GM19324 (cell line): ENCODE measurements around the gene TPP1.

Experiments
- ATAC-seq: cut with Tn5 transposase; IDR thresholded peaks from one replicate; pipeline ENCODE4 v1.9.1; 2021; ENCODE audit warnings: mild to moderate bottlenecking, moderate library complexity; ENCODE audit not compliant: unreplicated experiment, low FRiP score

TPP1 gene

DNA sequence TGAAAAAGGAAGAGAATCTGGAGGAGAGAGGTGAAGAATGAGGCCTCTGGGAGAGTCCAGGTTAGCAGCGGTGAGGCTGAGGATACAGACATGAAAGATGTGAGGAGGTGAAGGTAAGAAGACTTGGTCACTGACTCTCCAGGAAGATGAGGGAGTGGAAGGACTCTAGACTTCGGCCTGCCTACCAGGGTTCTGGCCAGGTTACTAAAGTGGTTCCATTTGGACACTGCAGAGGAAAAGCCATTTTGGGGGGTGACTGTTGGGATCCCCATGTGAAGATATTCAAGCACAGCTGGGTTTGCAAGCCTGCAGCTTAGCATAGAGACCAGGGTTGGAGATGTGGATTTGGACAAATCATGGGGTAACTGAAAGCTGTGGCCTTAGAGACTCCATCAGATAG, 28.6 kb upstream of the TPP1 start:
- no peak for ATAC-seq

DNA sequence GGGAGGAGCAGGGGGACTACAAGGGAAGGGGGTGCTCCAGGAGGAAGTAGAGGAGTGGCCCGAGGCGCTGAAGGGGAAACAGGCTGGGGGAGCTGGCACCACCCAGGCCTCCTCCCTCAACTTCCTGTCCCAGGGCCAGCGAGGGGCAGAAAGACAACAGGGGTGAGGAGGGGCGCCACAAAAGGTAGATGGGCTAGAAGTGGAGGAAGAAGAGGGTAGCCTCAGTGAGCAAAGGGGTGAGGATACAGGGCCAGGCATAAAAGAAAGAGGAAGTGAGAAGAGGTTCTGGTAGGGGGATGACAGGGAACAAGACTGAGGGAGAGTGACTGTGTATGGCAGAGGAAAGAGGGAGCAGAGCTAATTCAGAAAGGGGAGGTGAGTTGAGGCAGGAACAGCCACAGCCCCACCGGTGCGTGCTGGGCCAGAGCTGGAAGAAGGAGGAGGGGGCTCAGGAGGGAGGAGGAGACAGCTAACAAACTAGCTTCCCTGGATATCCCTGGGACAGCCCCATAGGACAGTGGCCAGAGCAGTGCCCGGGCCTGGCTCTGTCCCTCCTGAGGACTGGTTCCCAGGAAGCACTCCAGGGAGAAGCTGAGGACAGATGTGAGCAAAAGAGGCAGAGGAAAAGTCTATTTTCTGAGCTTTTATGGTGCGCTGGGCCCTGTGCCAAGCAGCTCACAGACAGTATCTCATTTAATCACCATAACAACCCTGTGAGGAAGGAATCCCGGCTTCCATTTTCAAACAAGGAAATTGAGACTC, 27.9 kb upstream of the TPP1 start:
- ATAC-seq, result peak; percentile 70

DNA sequence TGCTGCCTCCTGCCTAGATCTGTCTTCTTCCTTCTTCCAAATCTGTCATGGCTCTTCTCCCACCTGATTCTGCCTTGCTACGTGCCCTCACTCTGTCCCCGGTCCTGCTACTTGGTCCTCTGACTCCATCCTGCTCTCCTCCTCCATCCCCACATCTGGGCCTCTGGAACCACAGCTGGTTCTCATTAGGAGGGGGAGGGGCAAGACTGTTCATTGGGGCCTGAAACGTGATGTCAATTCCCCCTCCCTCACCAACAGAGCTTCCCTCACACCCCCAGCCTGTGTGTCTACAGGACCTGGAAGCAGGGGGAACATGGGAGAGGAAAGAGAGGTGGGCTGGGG, 27.3 kb upstream of the TPP1 start:
- no peak for ATAC-seq

DNA sequence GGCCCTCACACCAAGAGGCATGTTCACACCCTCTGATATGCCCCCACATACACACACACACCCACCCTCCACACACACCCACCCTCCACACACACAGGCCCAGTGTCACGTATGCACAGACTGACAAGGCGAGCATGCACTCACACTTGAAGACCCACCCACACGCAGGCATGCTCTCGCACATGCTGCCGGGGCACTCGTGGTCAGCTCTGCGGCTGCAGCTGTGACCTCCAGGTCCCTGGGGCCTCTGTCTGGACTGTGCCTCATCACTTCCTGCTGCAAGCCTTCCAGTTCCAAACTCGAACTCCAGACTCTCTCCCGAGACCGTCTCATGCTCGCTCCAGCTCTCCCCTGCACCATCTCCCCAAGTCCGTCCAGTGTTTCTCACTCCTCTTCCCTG, 26.8 kb upstream of the TPP1 start:
- no peak for ATAC-seq

DNA sequence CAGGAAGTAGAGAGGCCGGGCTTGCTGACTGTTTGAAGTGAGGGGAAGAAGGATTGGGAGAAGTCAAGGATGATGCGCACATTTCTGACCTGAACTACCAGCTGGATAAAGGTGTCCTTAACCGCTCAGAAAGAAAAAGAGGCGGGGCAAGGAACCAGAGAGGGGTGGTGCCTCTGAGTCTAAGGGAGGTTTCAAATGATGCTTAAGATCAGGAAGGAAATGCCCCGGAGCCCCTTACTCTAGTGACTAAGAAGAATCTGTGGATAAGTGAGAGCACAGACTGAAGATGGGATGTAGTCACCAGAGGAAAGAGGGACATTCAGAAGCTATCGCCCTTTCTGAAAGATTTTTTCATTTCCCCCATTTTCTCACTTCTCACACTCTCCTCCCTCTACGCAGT, 23.7 kb upstream of the TPP1 start:
- ATAC-seq, result no peak

DNA sequence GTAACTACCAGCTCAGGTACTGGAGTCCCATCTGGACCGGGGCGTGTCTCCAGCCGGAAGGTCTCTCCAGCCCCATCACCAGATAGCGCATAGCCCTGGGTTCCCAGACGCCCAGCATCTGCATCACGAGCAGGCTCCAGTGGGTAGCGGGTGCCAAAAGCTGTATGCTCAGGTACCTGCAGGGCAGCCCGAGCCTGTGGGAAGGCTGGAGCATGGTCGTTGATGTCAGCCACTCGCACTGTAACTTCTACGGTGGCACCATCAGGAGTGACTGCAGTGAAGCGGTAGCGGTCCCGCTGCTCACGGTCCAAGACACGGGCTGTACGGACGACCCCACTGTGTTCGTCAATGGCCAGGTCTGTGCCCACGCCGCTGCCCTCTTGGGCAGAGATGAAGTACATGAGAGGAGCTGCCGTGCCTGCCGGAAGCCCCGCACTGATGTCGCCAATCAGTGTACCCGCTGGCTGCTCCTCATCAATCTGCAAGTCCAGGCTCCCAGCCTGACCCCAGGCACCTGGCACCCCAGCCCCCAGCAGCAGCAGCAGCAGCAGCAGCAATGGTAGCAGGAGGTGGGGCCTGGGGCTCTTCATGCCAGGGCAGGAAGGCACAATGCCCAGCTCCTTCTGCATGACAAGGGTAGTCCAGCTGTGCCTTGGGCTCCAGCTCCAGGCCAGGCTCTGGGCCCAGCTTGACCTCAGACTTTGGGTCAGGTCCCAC, 21.9 kb upstream of the TPP1 start:
- no peak for ATAC-seq

DNA sequence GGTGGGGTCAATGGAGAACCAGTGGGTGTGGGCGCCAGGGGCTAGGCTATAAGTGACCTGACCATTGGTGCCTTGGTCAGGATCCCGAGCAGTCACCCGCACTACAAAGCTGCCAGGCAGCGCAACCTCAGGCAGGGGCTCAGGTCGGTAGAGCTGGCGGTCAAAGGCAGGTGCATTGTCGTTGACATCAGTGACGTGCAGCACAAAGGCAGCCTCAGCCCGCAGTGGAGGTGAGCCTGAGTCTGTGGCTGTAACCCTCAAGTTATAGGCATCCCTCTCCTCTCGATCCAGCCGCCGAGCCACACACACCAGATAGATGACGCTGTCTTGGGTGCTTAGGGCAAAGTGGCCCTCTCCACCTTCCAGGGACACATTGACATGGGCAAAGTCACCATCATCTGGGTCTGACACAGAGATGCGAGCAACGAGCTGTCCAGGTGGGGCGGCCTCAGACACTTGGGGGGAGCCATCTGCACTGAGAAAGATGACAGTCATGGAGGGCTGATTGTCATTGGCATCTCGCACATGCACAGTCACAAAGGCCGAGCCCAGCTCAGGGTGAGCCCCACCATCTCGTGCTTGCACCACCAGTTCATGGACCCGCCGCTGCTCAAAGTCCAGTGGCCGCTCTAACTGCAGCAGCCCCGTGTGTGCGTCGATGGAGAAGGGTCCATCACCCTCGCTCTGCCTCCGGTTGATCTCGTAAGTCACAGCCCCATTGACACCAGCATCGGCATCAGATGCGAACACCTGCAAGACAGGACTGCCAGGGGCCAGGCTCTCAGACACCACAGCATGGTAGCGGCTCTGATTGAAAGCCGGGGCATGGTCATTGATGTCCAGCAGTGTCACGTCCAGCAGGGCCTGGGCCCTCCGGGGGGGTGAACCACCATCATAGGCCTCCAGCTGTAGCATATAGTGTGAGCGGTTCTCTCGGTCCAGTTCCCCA, 21.1 kb upstream of the TPP1 start:
- no peak for ATAC-seq

DNA sequence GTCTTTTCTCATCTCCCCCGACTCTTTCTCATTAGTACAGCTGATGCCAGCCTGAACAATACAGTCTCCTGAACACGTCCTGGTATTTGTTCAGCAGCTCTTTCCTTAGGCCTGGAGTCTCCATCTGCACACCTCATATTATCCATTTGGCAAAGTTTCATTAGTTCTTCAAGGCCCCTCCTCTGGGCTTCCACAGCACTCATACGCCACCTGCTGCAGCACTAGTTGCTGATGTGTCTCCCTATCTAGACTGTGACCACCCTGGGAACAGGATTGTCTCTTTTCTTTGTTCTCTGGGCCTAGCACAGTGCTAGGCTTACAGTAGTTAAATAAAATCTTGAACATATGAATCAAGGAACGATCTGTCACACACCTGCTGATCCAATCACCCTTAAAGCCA, 19.2 kb upstream of the TPP1 start:
- ATAC-seq, result no peak

DNA sequence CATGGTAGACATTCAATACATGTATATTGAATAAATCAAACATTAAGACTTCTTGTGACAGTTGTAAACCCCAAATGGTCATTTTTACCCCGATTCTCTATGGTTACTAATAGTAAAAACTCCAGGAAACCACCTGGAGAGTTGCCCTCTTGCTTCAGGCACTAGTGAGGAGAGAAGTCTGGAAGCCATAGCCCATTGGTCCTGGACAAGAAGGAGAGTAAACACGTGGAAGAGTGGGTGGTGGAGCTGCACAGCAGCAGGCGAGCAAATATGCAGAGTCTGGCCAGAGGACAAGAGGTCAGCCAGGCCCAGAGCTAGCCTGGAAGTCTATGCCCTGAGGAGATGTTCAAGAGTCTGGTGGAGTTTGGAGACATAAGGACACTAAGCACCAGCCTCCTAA, 18.6 kb upstream of the TPP1 start:
- no peak for ATAC-seq

DNA sequence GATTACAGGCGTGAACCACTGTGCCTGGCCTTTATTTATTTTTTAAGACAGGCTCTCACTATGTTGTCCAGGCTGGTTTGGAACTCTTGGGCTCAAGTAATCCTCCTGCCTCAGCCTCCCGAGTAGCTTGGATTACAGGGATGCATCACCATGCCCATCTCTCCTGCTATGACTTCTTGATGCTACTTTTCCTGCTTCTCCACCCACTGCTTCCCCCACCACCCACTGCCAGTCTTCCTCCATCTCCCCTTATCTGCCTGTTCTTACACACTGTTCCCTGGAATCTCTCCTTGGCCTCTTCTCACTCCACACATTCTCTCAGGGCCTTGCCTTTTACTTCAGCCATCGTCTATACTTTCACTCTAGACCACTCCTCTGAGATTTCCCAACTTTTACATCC, 17.3 kb upstream of the TPP1 start:
- ATAC-seq, result no peak

DNA sequence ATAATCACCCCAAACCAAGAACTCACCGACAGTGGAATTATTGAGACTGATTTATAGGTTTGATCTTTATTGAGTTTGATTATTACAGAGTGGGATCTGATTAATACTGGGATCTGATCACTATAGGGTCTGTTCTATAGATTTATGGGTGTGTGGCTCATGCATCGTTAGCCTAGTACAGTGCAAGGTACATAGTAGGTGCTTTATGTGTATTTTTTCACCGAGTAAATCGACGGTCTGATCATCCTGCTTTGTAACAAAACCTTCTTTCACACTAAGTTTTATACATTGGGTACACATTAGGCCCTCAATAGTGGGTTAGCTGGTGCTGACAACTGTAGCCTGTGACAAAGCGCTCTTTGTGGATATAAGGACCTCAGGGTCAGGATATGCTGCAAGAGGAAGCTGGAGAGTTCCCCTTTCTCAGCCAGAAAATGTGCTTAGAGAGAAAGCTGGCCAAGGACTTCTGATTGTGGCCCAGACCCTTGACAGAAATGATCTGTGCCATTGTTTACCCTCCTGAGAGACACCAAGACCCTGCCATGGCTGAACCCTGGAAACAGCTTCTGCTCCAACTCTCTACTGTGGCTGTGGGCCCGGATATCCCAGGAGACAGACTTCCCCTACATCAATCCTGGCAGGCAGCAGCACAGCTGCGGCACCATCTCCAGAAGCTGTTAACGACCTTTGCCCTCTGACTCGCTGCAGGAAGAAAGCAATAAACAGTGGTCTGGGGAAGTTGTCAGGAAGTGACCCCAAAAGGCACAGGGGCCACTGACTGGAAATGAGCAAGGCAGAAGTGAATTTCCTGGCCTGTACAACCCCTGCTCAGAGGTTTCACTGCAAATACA, 16.1 kb upstream of the TPP1 start:
- ATAC-seq, result no peak

DNA sequence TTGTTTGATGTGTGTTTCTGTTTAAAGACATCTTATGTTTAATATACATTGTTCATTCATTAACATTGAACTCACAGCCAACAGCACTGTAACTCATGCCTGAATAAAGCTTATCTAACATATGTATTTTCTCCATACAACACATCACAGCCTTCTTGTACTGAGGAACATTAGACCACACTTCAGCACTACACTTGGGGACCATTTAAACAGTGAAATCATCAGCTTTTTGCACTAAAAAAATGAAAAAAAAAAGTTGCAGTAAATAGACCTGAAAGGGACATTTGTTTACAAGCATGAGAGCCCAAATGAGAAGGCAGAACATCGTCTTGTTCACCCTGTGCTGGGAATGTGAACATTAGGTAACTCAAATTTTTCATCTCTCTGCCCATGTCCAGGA, 15.3 kb upstream of the TPP1 start:
- ATAC-seq, result no peak

DNA sequence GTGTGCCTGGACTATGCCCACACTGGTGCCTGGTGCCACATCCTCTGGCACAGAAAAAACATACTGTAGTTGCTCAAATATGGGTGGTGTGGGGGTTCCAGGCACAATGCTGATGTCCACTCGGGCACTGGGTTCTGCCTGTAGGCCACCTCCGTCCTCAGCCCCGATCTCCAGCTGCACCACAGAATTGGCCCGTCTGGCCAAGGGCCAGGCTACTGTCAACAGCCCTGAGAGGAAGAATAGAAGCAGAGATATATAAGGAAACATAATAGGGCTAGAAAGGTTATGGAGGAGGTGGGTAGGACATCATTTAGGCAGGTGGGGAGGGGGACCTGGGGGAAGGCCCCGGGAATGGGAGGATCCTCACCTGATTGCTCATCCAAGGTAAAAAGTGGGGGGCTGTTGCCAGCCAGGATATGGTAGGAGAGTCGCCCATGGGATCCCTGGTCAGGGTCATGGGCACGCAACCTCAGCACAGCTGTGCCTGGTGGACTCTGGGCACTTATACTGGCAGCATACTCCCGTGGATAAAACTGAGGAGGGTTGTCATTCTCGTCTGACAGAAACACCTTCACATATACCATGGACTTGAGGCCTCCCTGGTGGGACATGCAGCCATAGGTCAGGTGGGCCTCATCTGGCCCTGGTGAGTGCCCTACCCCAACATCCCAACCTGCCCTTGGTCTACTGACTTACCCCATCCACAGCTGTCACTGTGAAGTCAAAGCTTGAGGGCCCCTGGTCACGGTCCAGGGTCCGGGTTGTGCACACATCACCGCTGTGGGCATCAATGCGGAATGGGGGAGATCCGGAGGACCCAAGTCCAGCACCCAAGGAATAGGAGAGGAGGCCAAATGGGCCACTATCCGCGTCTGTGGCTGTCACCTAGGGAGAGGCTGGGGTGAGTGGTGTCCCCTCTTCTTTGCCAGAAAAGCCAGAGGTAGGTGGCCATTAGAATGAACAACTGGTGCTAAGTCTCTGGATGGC, 14.5 kb upstream of the TPP1 start:
- no peak for ATAC-seq

DNA sequence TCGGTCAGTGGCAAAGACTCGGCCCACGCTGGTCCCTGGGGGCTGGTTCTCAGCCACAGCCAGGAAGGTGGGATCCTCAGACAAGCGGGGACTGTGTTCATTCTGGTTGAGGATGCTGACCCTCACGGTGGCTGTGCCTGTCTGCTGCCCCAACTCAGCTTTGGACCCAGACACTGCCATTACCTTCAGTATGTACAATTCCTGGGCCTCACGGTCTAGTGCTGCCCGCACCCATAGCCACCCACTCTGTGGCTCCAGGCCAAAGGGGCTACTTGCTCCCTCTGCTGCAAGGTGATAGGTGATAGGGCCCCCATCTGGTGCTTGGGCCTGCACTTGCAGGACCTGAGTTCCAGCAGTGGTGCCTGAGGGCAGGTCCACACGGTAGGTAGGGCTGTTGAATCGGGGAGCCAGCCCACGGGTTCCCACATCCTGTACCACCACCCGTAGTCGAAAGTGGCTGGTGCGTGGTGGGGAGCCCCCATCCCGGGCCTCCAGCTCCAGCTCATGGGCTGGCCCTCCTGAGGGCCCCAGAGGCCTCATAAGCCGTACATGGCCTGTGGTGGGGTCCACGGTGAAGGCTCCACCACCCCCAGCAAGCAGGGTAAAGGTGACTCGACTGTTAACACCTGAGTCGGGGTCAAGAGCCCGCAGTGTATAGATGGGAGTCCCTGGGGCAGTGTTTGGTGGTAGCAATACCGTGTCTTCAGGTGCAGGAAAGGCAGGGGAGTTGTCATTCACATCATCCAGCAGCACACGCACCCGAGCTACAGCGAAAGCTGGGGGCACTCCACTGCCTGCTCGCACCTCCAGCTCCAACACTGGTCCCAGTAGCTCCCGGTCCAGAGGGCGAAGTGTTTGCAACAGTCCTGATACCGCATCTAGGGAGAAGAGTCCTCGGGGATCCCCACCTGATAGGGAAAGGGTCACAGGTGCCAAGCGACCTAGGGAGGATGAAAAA, 13.2 kb upstream of the TPP1 start:
- ATAC-seq, result no peak

DNA sequence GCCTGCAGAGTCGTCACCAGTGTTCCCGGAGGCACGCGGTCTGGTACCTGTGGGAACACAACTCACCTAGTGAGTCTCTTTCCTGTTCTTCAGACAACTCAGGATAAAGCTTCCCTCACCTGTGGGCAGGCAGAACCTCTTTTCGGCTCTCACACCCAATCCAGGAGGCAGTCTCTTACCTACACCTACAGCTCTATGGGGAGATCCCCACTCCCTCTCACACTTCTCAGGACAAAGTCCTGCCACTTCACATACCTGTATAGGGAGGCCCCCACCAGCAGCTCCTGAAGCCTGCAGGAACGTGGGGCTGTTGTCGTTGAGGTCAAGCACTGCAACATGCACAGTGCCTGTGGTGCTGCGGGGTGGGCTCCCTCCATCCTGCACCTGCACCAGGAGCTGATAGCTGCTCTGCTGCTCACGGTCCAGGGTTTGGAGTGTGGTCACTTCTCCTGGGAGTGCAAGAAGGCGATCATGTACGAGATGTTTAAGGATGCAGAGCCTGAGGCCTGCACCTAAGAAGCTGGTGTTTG, 12.2 kb upstream of the TPP1 start:
- no peak for ATAC-seq

DNA sequence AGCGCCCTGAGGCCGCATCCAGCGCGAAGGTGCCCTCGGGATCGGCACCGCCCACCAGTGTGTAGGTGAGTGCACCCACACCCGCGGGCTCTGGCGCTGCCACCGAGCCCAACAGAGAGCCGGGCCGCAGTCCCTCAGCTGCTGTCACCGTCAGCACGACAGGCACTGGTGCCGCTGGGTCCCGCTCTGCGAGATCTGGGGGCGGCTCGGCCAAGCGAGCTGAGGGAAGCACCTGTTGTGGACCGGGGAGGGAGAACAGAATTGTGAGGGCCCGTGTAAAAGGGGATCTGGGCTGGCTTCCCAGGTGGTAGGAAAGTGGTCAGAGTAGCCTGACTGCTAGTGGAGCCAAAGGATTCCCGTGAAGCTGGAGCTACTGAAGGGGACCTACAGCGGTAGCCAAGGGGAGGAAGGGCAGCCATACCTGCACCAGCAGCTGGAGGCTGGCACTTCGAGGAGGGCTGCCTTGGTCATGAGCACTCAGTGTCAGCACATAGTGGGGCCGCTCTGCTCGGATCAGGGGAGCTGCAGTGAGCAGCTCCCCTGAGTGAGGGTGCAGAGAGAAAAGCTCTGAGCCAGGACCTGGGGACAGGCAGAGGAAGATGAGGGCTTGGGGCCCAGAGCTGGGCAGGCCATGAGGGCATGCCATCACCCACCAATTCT, 11.5 kb upstream of the TPP1 start:
- ATAC-seq, result no peak

DNA sequence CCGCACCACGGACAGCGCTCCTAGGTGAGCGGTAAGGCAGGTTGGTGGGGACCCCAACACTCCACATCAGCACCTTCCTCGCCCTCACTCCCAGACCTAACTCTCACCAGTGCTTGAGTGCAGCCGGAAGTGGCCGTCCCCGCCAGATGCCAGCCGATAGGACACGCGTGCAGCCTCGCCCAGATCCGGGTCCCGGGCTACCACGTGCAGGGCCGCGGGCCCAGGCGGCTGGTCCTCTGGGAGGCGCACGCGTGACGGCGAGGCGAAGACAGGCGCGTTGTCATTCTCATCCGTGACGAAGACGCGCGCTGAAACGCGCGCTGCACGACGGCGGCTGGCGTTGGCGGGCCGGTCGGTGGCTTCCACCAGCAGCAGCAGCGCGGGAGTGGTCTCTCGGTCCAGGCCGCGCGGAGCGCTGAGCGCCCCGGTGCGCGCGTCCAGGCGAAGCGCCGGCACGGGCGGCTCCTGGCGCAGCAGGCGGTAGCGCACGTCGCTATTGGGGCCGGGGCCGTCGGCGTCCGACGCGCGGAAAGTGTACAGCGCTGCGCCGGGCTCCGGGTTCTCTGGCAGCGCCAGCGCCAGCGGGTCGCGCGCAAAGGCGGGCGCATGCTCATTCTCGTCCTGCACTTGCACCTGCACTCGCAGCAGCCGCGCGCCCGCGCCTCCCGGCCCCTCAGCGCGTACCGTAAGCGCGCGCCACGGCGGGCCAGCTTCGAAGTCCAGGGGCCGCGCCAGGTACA, 10.8 kb upstream of the TPP1 start:
- no peak for ATAC-seq
